ENCODE data around the gene BSG. TPM values are rescaled to one million over a fixed set of nuclear protein-coding genes. Genes with fewer than 3 reads are reported as not detected.
A peak's percentile ranks its signal among the peaks of the same experiment; 100 is the strongest.

Gene BSG
- total and polyA plus RNA-seq, 9 of the 15 experiments (the other 6 are each of a cell fraction or from before 2014, with no cell fraction given), result 4.6 to 495 (median 187) TPM

DNA sequence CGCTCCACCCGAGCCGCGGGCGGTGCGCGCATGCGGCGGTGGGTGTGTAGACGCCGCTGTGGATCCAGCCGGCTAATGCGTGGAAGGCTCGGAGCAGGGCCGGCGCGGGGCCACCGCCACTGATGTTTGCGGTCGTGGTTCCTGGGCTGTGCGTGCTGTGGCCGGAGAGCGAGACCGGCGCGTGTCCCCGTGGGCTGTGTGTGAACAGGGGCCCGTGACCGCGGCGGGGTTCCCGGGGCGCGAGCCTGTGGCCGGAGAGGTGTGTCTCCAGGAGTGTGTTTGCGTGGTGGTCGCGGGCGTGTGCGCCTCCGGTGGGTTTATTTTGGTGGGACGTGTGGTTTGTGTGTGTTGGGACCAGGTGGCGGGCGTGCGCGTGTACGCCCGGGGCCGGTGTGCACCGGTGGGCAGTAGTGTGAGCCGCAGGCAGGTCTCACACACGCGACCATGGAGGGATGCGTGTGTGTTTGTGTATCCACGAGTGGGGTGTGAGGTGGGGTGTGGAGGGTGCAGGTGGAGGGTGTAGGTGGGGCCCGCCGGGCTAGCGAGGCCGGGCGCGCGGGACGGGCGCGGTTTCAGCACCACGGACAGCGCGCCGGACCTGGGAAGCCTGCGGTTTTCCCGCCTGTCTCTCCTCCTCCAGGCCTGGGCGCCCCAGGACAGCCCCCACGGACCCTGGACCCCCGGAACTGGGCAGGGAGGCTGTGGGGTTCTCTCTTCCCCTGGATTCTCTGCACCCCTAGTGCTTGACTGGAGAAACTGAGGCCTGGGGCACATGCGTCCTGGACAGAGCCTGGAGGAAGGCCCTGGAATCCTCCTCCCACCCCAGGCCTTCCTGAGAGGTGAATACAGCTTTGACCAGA, 18.9 kb downstream of the BSG start (continued):
- TF ChIP-seq DDX20 (tag; IDR thresholded peaks at IDR 0.05; ENCODE audit: low read depth) (no peak), ZNF778 (CRISPR knock-in tag; IDR thresholded peaks at IDR 0.05) (no peak), CHD1 (IDR thresholded peaks at IDR 0.05; ENCODE audit: low read length) (no peak), CREBBP (IDR thresholded peaks at IDR 0.05; ENCODE audit: low read depth, low read length) (no peak), LEF1 (IDR thresholded peaks at IDR 0.05) (no peak), CC2D1A (IDR thresholded peaks at IDR 0.05) (no peak), ZFP1 (CRISPR knock-in tag; IDR thresholded peaks at IDR 0.05) (no peak), ZNF354B (CRISPR knock-in tag; IDR thresholded peaks at IDR 0.05) (no peak), ZNF232 (CRISPR knock-in tag; IDR thresholded peaks at IDR 0.05) (0 out of 2 replicates have a peak, but pooled peaks have one; percentile 29), NFXL1 (CRISPR knock-in tag; IDR thresholded peaks at IDR 0.05) (no peak), RHOXF2B (CRISPR knock-in tag; conservative IDR thresholded peaks at IDR 0.05) (no peak), GABPA (tag; conservative IDR thresholded peaks at IDR 0.05; ENCODE audit: low read depth) (no peak), ZNF146 (CRISPR knock-in tag; IDR thresholded peaks at IDR 0.05; ENCODE audit: unreplicated experiment) (peak; percentile 6), TBP (optimal IDR thresholded peaks at IDR 0.05; ENCODE audit: low read depth, low read length) (no peak), STAG1 (CRISPR knock-in tag; IDR thresholded peaks at IDR 0.05; ENCODE audit: borderline replicate concordance) (no peak), TCF7L2 (IDR thresholded peaks at IDR 0.05; ENCODE audit: low read depth, low read length) (no peak), PHF20 (IDR thresholded peaks at IDR 0.05; ENCODE audit: partially characterized antibody) (no peak), SIRT6 (IDR thresholded peaks at IDR 0.05; ENCODE audit: low read depth, low read length) (no peak), E2F3 (CRISPR knock-in tag; IDR thresholded peaks at IDR 0.05) (0 out of 2 replicates have a peak, but pooled peaks have one; percentile 37), NCOA1 (IDR thresholded peaks at IDR 0.05; ENCODE audit: low read depth) (peak; percentile 71; the same call in 1 of the 2 replicates), TARDBP (IDR thresholded peaks at IDR 0.05) (no peak)
- TF ChIP-seq, protein P1, sequence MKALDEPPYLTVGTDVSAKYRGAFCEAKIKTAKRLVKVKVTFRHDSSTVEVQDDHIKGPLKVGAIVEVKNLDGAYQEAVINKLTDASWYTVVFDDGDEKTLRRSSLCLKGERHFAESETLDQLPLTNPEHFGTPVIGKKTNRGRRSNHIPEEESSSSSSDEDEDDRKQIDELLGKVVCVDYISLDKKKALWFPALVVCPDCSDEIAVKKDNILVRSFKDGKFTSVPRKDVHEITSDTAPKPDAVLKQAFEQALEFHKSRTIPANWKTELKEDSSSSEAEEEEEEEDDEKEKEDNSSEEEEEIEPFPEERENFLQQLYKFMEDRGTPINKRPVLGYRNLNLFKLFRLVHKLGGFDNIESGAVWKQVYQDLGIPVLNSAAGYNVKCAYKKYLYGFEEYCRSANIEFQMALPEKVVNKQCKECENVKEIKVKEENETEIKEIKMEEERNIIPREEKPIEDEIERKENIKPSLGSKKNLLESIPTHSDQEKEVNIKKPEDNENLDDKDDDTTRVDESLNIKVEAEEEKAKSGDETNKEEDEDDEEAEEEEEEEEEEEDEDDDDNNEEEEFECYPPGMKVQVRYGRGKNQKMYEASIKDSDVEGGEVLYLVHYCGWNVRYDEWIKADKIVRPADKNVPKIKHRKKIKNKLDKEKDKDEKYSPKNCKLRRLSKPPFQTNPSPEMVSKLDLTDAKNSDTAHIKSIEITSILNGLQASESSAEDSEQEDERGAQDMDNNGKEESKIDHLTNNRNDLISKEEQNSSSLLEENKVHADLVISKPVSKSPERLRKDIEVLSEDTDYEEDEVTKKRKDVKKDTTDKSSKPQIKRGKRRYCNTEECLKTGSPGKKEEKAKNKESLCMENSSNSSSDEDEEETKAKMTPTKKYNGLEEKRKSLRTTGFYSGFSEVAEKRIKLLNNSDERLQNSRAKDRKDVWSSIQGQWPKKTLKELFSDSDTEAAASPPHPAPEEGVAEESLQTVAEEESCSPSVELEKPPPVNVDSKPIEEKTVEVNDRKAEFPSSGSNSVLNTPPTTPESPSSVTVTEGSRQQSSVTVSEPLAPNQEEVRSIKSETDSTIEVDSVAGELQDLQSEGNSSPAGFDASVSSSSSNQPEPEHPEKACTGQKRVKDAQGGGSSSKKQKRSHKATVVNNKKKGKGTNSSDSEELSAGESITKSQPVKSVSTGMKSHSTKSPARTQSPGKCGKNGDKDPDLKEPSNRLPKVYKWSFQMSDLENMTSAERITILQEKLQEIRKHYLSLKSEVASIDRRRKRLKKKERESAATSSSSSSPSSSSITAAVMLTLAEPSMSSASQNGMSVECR (CRISPR knock-in tag; IDR thresholded peaks at IDR 0.05), result peak; percentile 24; the same call in 1 of the 2 replicates
- TF ChIP-seq, protein P2, sequence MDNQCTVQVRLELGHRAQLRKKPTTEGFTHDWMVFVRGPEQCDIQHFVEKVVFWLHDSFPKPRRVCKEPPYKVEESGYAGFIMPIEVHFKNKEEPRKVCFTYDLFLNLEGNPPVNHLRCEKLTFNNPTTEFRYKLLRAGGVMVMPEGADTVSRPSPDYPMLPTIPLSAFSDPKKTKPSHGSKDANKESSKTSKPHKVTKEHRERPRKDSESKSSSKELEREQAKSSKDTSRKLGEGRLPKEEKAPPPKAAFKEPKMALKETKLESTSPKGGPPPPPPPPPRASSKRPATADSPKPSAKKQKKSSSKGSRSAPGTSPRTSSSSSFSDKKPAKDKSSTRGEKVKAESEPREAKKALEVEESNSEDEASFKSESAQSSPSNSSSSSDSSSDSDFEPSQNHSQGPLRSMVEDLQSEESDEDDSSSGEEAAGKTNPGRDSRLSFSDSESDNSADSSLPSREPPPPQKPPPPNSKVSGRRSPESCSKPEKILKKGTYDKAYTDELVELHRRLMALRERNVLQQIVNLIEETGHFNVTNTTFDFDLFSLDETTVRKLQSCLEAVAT (IDR thresholded peaks at IDR 0.05), result peak in 1 of 2 experiments; percentile 32; a peak in 1 of 4 replicates
- TF ChIP-seq, protein P3, sequence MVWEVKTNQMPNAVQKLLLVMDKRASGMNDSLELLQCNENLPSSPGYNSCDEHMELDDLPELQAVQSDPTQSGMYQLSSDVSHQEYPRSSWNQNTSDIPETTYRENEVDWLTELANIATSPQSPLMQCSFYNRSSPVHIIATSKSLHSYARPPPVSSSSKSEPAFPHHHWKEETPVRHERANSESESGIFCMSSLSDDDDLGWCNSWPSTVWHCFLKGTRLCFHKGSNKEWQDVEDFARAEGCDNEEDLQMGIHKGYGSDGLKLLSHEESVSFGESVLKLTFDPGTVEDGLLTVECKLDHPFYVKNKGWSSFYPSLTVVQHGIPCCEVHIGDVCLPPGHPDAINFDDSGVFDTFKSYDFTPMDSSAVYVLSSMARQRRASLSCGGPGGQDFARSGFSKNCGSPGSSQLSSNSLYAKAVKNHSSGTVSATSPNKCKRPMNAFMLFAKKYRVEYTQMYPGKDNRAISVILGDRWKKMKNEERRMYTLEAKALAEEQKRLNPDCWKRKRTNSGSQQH (CRISPR knock-in tag; IDR thresholded peaks at IDR 0.05), result no peak
